MM.1S (cell line): ENCODE data around the gene GPHN.

ENCODE experiments used
- CTCF ChIP-seq: fragments of 300-600 bp; sonication (generic); IDR thresholded peaks from 2 replicates; pipeline ENCODE4 v1.5.1; 2016; ENCODE audit warnings: antibody characterized with exemption, low read length, mixed read lengths
- EZH2 ChIP-seq: fragments of 300-600 bp; sonication (generic); optimal IDR thresholded peaks from 2 replicates; pipeline ENCODE3; 2017; ENCODE audit warnings: low read depth, mild to moderate bottlenecking, antibody characterized with exemption, low read length, mixed read lengths

GRCh38 chr14:66884149-66884548 lies 376.2 kb downstream of the GPHN start:
- TF ChIP-seq CTCF (no peak), EZH2 (no peak)
